ENCODE results near the gene GLS2. TPM values are rescaled to one million over a fixed set of nuclear protein-coding genes. Genes with fewer than 3 reads are reported as not detected.

GLS2 gene
- total and polyA plus RNA-seq, 4 donors, result 28.0 to 53.8 (median 47.9) TPM

DNA sequence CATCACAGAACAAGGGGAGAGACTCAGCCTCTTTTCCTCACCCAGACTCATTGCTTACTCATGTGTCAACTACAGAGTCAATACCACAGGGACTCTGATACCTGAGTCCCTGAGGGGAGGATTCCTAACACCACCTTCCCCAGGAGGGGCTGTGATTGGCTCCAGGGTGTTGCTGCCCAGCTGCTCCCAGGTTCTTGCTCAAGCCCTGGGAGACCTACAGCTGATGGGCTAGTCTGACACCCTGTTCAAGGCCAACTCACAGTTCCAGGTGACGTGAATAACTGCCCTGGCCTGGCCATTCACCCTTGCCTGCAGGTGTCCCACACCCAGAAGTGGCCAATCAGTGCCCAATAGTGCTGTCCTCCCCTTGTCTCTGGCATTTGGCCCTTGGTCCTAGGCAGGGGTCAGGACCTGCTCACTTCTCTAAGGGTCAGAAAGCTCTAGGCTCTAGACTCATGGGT lies 11.0 kb downstream of the GLS2 start (continued):
- TF ChIP-seq TAF1 (conservative IDR thresholded peaks at IDR 0.05), result no peak
- peak; percentile 100 for TF ChIP-seq SP1 (IDR thresholded peaks at IDR 0.05)
- TF ChIP-seq HNF4G (IDR thresholded peaks at IDR 0.05), result peak; percentile 84
- TF ChIP-seq FOXA2 (IDR thresholded peaks at IDR 0.05), result peak; percentile 96
- TF ChIP-seq, protein P1, sequence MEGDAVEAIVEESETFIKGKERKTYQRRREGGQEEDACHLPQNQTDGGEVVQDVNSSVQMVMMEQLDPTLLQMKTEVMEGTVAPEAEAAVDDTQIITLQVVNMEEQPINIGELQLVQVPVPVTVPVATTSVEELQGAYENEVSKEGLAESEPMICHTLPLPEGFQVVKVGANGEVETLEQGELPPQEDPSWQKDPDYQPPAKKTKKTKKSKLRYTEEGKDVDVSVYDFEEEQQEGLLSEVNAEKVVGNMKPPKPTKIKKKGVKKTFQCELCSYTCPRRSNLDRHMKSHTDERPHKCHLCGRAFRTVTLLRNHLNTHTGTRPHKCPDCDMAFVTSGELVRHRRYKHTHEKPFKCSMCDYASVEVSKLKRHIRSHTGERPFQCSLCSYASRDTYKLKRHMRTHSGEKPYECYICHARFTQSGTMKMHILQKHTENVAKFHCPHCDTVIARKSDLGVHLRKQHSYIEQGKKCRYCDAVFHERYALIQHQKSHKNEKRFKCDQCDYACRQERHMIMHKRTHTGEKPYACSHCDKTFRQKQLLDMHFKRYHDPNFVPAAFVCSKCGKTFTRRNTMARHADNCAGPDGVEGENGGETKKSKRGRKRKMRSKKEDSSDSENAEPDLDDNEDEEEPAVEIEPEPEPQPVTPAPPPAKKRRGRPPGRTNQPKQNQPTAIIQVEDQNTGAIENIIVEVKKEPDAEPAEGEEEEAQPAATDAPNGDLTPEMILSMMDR (IDR thresholded peaks at IDR 0.05; ENCODE audit: low read depth, low read length, missing input control), result no peak
- TF ChIP-seq FOXA1 (IDR thresholded peaks at IDR 0.05), result peak; percentile 92

DNA sequence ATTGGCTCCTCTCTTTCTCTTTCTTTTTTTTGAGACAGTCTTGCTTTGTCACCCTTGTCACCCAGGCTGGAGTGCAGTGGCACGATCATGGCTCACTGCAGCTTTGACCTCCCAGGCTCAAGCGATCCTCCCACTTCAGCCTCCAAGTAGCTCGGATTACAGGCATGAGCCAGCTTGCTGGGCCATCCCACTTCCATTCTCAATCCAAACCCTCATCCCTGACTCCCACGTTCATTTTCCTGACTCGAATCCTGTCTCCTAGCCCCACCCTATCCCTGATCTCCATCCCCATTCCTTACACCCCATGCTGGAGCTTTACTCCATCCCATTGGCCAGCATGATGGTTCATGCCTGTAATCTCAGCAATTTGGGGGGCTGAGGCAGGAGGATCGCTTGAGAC lies 11.8 kb downstream of the GLS2 start:
- H3K27me3 ChIP-seq (ENCODE audit: control insufficient read depth in 4 of 4, insufficient read depth in 4 of 4, low read length in 3 of 4), result no peaks in the 10 kb centered on the region
- H3K4me3 ChIP-seq (ENCODE audit: low read depth in 1 of 3, low read length in 3 of 3), result no peak overlapping the region
- no peaks in the 10 kb centered on the region for H3K9me3 ChIP-seq (ENCODE audit: control insufficient read depth in 4 of 4, low read length in 3 of 4)
- TF ChIP-seq, protein P2, sequence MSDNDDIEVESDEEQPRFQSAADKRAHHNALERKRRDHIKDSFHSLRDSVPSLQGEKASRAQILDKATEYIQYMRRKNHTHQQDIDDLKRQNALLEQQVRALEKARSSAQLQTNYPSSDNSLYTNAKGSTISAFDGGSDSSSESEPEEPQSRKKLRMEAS (IDR thresholded peaks at IDR 0.05), result no peak
- TF ChIP-seq YY1 (IDR thresholded peaks at IDR 0.05), result no peak
- TF ChIP-seq SP1 (IDR thresholded peaks at IDR 0.05), result no peak
- TF ChIP-seq HNF4A (conservative IDR thresholded peaks at IDR 0.05), result no peak
- TF ChIP-seq TAF1 (conservative IDR thresholded peaks at IDR 0.05), result no peak
- no peak for TF ChIP-seq RAD21 (IDR thresholded peaks at IDR 0.05)
- TF ChIP-seq HNF4G (IDR thresholded peaks at IDR 0.05), result no peak
- TF ChIP-seq RXRA (IDR thresholded peaks at IDR 0.05), result no peak
- no peak for TF ChIP-seq EGR1 (IDR thresholded peaks at IDR 0.05; ENCODE audit: low read depth in 2 of 2)
- no peak for TF ChIP-seq NR2F2 (IDR thresholded peaks at IDR 0.05)
- WGBS, result 80% methylated on average over 6 of the region's 6 CpGs
- peaks cover 0 to 17% (median 15%) of the 10 kb centered on the region in 4 donors for H3K36me3 ChIP-seq (ENCODE audit: control insufficient read depth in 4 of 4, insufficient read depth in 3 of 4, low read depth in 1 of 4, low read length in 3 of 4)
- no peak overlapping the region for H3K9ac ChIP-seq (ENCODE audit: low read depth in 1 of 2, low read length in 2 of 2)
- peaks cover 3 to 56% (median 44%) of the 10 kb centered on the region in 4 donors for H3K4me1 ChIP-seq (ENCODE audit: control insufficient read depth in 4 of 4, insufficient read depth in 4 of 4, low read length in 3 of 4)
- H3K27ac ChIP-seq (ENCODE audit: low read depth in 1 of 2, low read length in 2 of 2), result peak overlapping the region; percentile 28 to 74
- DNase-seq (ENCODE audit: low spot score), result no peak

DNA sequence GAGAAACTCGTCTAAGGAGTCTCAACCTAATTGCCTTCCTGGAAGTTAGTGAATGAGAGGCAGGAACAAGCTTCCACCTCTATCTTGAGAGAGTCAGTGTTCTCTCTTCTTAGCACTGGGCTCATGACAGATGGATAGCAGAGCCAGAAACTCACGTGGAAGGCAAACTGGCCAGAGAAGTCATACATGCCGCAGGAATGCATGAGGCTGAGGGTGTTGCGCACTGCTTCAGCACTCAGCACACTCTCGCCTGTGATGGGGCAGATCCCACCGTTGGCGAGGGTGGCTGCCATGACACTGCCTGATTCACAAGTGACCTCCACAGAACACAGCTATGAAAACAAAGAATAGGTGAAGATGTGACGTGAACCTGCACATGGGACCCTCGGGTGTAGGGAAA lies 13.6 kb downstream of the GLS2 start:
- DNase-seq (ENCODE audit: low spot score), result no peak
- Histone ChIP-seq H3K4me1 (ENCODE audit: control insufficient read depth in 4 of 4, insufficient read depth in 4 of 4, low read length in 3 of 4) (peaks cover 2 to 58% (median 48%) of the 10 kb centered on the region in 4 donors), H3K36me3 (ENCODE audit: control insufficient read depth in 4 of 4, insufficient read depth in 3 of 4, low read depth in 1 of 4, low read length in 3 of 4) (peaks cover 0 to 20% (median 18%) of the 10 kb centered on the region in 4 donors), H3K27ac (ENCODE audit: low read depth in 1 of 2, low read length in 2 of 2) (no peak overlapping the region), H3K9me3 (ENCODE audit: control insufficient read depth in 4 of 4, low read length in 3 of 4) (no peaks in the 10 kb centered on the region), H3K4me3 (ENCODE audit: low read depth in 1 of 3, low read length in 3 of 3) (no peak overlapping the region), H3K27me3 (ENCODE audit: control insufficient read depth in 4 of 4, insufficient read depth in 4 of 4, low read length in 3 of 4) (no peaks in the 10 kb centered on the region), H3K9ac (ENCODE audit: low read depth in 1 of 2, low read length in 2 of 2) (no peak overlapping the region)
- TF ChIP-seq GABPA (IDR thresholded peaks at IDR 0.05 in 1 of 2, conservative IDR thresholded peaks at IDR 0.05 in 1 of 2), result no peak
- no peak for TF ChIP-seq RXRA (IDR thresholded peaks at IDR 0.05)
- no peak for TF ChIP-seq HNF4A (conservative IDR thresholded peaks at IDR 0.05)
- TF ChIP-seq YY1 (IDR thresholded peaks at IDR 0.05), result no peak
- no peak for TF ChIP-seq FOXA2 (IDR thresholded peaks at IDR 0.05)
- TF ChIP-seq EGR1 (IDR thresholded peaks at IDR 0.05; ENCODE audit: low read depth in 2 of 2), result no peak
- no peak for TF ChIP-seq FOXA1 (IDR thresholded peaks at IDR 0.05)
- TF ChIP-seq, protein P3, sequence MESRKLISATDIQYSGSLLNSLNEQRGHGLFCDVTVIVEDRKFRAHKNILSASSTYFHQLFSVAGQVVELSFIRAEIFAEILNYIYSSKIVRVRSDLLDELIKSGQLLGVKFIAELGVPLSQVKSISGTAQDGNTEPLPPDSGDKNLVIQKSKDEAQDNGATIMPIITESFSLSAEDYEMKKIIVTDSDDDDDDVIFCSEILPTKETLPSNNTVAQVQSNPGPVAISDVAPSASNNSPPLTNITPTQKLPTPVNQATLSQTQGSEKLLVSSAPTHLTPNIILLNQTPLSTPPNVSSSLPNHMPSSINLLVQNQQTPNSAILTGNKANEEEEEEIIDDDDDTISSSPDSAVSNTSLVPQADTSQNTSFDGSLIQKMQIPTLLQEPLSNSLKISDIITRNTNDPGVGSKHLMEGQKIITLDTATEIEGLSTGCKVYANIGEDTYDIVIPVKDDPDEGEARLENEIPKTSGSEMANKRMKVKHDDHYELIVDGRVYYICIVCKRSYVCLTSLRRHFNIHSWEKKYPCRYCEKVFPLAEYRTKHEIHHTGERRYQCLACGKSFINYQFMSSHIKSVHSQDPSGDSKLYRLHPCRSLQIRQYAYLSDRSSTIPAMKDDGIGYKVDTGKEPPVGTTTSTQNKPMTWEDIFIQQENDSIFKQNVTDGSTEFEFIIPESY (IDR thresholded peaks at IDR 0.05), result no peak
- TF ChIP-seq HNF4G (IDR thresholded peaks at IDR 0.05), result no peak
- no peak for TF ChIP-seq NR2F2 (IDR thresholded peaks at IDR 0.05)
- TF ChIP-seq SP1 (IDR thresholded peaks at IDR 0.05), result no peak
- no peak for TF ChIP-seq JUND (IDR thresholded peaks at IDR 0.05)
- TF ChIP-seq, protein P1 (IDR thresholded peaks at IDR 0.05; ENCODE audit: low read depth, low read length, missing input control), result no peak
- TF ChIP-seq, protein P4, sequence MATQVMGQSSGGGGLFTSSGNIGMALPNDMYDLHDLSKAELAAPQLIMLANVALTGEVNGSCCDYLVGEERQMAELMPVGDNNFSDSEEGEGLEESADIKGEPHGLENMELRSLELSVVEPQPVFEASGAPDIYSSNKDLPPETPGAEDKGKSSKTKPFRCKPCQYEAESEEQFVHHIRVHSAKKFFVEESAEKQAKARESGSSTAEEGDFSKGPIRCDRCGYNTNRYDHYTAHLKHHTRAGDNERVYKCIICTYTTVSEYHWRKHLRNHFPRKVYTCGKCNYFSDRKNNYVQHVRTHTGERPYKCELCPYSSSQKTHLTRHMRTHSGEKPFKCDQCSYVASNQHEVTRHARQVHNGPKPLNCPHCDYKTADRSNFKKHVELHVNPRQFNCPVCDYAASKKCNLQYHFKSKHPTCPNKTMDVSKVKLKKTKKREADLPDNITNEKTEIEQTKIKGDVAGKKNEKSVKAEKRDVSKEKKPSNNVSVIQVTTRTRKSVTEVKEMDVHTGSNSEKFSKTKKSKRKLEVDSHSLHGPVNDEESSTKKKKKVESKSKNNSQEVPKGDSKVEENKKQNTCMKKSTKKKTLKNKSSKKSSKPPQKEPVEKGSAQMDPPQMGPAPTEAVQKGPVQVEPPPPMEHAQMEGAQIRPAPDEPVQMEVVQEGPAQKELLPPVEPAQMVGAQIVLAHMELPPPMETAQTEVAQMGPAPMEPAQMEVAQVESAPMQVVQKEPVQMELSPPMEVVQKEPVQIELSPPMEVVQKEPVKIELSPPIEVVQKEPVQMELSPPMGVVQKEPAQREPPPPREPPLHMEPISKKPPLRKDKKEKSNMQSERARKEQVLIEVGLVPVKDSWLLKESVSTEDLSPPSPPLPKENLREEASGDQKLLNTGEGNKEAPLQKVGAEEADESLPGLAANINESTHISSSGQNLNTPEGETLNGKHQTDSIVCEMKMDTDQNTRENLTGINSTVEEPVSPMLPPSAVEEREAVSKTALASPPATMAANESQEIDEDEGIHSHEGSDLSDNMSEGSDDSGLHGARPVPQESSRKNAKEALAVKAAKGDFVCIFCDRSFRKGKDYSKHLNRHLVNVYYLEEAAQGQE (IDR thresholded peaks at IDR 0.05), result no peak
- TF ChIP-seq, protein P5, sequence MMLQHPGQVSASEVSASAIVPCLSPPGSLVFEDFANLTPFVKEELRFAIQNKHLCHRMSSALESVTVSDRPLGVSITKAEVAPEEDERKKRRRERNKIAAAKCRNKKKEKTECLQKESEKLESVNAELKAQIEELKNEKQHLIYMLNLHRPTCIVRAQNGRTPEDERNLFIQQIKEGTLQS (IDR thresholded peaks at IDR 0.05), result no peak
- TF ChIP-seq, protein P2 (IDR thresholded peaks at IDR 0.05), result no peak
- TF ChIP-seq RAD21 (IDR thresholded peaks at IDR 0.05), result no peak
- TF ChIP-seq TAF1 (conservative IDR thresholded peaks at IDR 0.05), result no peak
- 95% methylated on average over 9 of the region's 9 CpGs for WGBS

Data from liver (tissue), 9 donors.